ENCODE results near the gene SUN2. TPM values are rescaled to one million over a fixed set of nuclear protein-coding genes. Genes with fewer than 3 reads are reported as not detected.

Gene SUN2
- total and polyA plus RNA-seq, 8 donors = 25.3 to 387 (median 117) TPM

- Histone ChIP-seq H3K4me1 (peaks cover 17 to 38% (median 30%) of the 10 kb centered on the region in 4 donors), H3K27ac (no peak overlapping the region), H3K4me3 (no peak overlapping the region), H3K36me3 (no peaks in the 10 kb centered on the region), H3K27me3 (no peaks in the 10 kb centered on the region), H3K9me3 (no peaks in the 10 kb centered on the region)
- TF ChIP-seq POLR2A (IDR thresholded peaks at IDR 0.05) (no peak), POLR2AphosphoS5 (IDR thresholded peaks at IDR 0.05) (no peak), EP300 (IDR thresholded peaks at IDR 0.05) (no peak), CTCF (IDR thresholded peaks at IDR 0.05) (no peak)
- 85 to 94% (median 88%) methylated on average over 6 to 7 of the region's 7 CpGs for WGBS, 5 donors
- DNase-seq = no peak
- intact Hi-C loops (cut with DNase I; ENCODE audit: low total_unique reads) = no loop called here
Observed at GRCh38 chr22:38759005-38759404, 3.2 kb upstream of the SUN2 start.

- intact Hi-C loops (cut with DNase I; ENCODE audit: low total_unique reads) = no loop called here
- Histone ChIP-seq H3K4me1 (peaks cover 23 to 44% (median 36%) of the 10 kb centered on the region in 4 donors), H3K36me3 (no peaks in the 10 kb centered on the region), H3K9me3 (no peaks in the 10 kb centered on the region), H3K27me3 (no peaks in the 10 kb centered on the region), H3K4me3 (no peak overlapping the region), H3K27ac (no peak overlapping the region)
- TF ChIP-seq POLR2A (IDR thresholded peaks at IDR 0.05) = no peak
- no peak for TF ChIP-seq CTCF (IDR thresholded peaks at IDR 0.05)
- no peak for TF ChIP-seq EP300 (IDR thresholded peaks at IDR 0.05)
- no peak for TF ChIP-seq POLR2AphosphoS5 (IDR thresholded peaks at IDR 0.05)
- peak in 1 of 2 donors; percentile 53 for DNase-seq
- 70 to 83% (median 80%) methylated on average over 10 to 16 of the region's 16 CpGs for WGBS, 5 donors
Observed at GRCh38 chr22:38758276-38758945, 2.6 kb upstream of the SUN2 start.

GRCh38 chr22:38757464-38757757 lies 1.6 kb upstream of the SUN2 start:
- no peak for DNase-seq
- H3K4me1 ChIP-seq = peaks cover 26 to 54% (median 46%) of the 10 kb centered on the region in 4 donors
- intact Hi-C loops (cut with DNase I; ENCODE audit: low total_unique reads) = no loop called here
- H3K4me3 ChIP-seq = no peak overlapping the region
- H3K27me3 ChIP-seq = no peaks in the 10 kb centered on the region
- TF ChIP-seq EP300 (IDR thresholded peaks at IDR 0.05) (no peak), CTCF (IDR thresholded peaks at IDR 0.05) (no peak), POLR2A (IDR thresholded peaks at IDR 0.05) (no peak), POLR2AphosphoS5 (IDR thresholded peaks at IDR 0.05) (no peak)
- no peak overlapping the region for H3K27ac ChIP-seq
- WGBS, 5 donors = 69 to 78% (median 73%) methylated on average over 4 of the region's 4 CpGs
- H3K36me3 ChIP-seq = peaks cover 3 to 6% (median 5%) of the 10 kb centered on the region in 4 donors
- no peaks in the 10 kb centered on the region for H3K9me3 ChIP-seq

GRCh38 chr22:38756711-38757463 lies 1.1 kb upstream of the SUN2 start:
- intact Hi-C loops (cut with DNase I; ENCODE audit: low total_unique reads) = no loop called here
- Histone ChIP-seq H3K27me3 (no peaks in the 10 kb centered on the region), H3K27ac (peak overlapping the region in 4 of 5 donors; percentile 94 to 98 (median 95)), H3K4me3 (peak overlapping the region; percentile 48 to 78 (median 68)), H3K36me3 (peaks cover 8 to 11% (median 11%) of the 10 kb centered on the region in 4 donors), H3K9me3 (no peaks in the 10 kb centered on the region), H3K4me1 (peaks cover 26 to 59% (median 51%) of the 10 kb centered on the region in 4 donors)
- WGBS, 5 donors = 48 to 56% (median 52%) methylated on average over 17 of the region's 17 CpGs
- no peak for DNase-seq
- TF ChIP-seq EP300 (IDR thresholded peaks at IDR 0.05) (no peak), POLR2A (IDR thresholded peaks at IDR 0.05) (no peak), POLR2AphosphoS5 (IDR thresholded peaks at IDR 0.05) (no peak), CTCF (IDR thresholded peaks at IDR 0.05) (no peak)
